Measurements from ENCODE around the gene EGFR. TPM values are rescaled to one million over a fixed set of nuclear protein-coding genes. Genes with fewer than 3 reads are reported as not detected.
A peak's percentile ranks its signal among the peaks of the same experiment; 100 is the strongest.

The EGFR gene
- total RNA-seq, 2 donors from 2014 or later = 78.3 to 112 TPM

GRCh38 chr7:55071411-55072175 is 52.8 kb downstream of the EGFR start:
- no peak for TF ChIP-seq CTCF (IDR thresholded peaks at IDR 0.05)
- no peak for TF ChIP-seq POLR2A (IDR thresholded peaks at IDR 0.05)
- TF ChIP-seq POLR2AphosphoS5 (IDR thresholded peaks at IDR 0.05) = no peak
- 71% methylated on average over 6 of the region's 7 CpGs for WGBS

GRCh38 chr7:55072251-55072650 is 53.4 kb downstream of the EGFR start:
- Histone ChIP-seq H3K4me1 (replicated peaks) (peaks cover 8% of the 10 kb centered on the region), H3K36me3 (no peaks in the 10 kb centered on the region), H3K27ac (no peak overlapping the region), H3K4me3 (no peak overlapping the region), H3K27me3 (replicated peaks; ENCODE audit: insufficient read depth) (no peaks in the 10 kb centered on the region), H3K9me3 (no peaks in the 10 kb centered on the region)
- DNase-seq (ENCODE audit: low spot score) = no peak
- TF ChIP-seq POLR2AphosphoS5 (IDR thresholded peaks at IDR 0.05) (no peak), CTCF (IDR thresholded peaks at IDR 0.05) (no peak), POLR2A (IDR thresholded peaks at IDR 0.05) (no peak)
- intact Hi-C loops (cut with DNase I) = loop anchor here (5.0 kb wide), 1 partner anchor 60 kb away; no protein-coding TSS in a partner anchor
- 58% methylated on average over 4 of the region's 4 CpGs for WGBS

More at GRCh38 chr7:55071411-55072175, 52.8 kb downstream of the EGFR start:
- DNase-seq (ENCODE audit: low spot score) = no peak
- no peak overlapping the region for H3K4me3 ChIP-seq
- H3K9me3 ChIP-seq = no peaks in the 10 kb centered on the region
- no peaks in the 10 kb centered on the region for H3K27me3 ChIP-seq (replicated peaks; ENCODE audit: insufficient read depth)
- no peak overlapping the region for H3K27ac ChIP-seq
- H3K36me3 ChIP-seq = no peaks in the 10 kb centered on the region
- H3K4me1 ChIP-seq (replicated peaks) = peaks cover 8% of the 10 kb centered on the region
- intact Hi-C loops (cut with DNase I) = loop anchor here (5.0 kb wide), 1 partner anchor 61 kb away; no protein-coding TSS in a partner anchor

GRCh38 chr7:55073051-55073511 is 54.3 kb downstream of the EGFR start:
- intact Hi-C loops (cut with DNase I) = loop anchor here (5.0 kb wide), 1 partner anchor 59 kb away; no protein-coding TSS in a partner anchor

GRCh38 chr7:55073976-55074528 is 55.2 kb downstream of the EGFR start:
- no peak for TF ChIP-seq CTCF (IDR thresholded peaks at IDR 0.05)
- TF ChIP-seq POLR2A (IDR thresholded peaks at IDR 0.05) = no peak
- peak; percentile 44 for TF ChIP-seq POLR2AphosphoS5 (IDR thresholded peaks at IDR 0.05)
- Histone ChIP-seq H3K9me3 (no peaks in the 10 kb centered on the region), H3K27ac (peak overlapping the region; percentile 11 to 23), H3K4me3 (no peak overlapping the region), H3K4me1 (replicated peaks) (peaks cover 8% of the 10 kb centered on the region), H3K27me3 (replicated peaks; ENCODE audit: insufficient read depth) (no peaks in the 10 kb centered on the region), H3K36me3 (no peaks in the 10 kb centered on the region)
- intact Hi-C loops (cut with DNase I) = loop anchor here (5.0 kb wide), 1 partner anchor 58 kb away; no protein-coding TSS in a partner anchor
- DNase-seq (ENCODE audit: low spot score) = peak; percentile 32
- WGBS = 48% methylated on average over 13 of the region's 13 CpGs

More at GRCh38 chr7:55073051-55073511, 54.3 kb downstream of the EGFR start:
- no peak for TF ChIP-seq CTCF (IDR thresholded peaks at IDR 0.05)
- TF ChIP-seq POLR2AphosphoS5 (IDR thresholded peaks at IDR 0.05) = no peak
- TF ChIP-seq POLR2A (IDR thresholded peaks at IDR 0.05) = no peak
- DNase-seq (ENCODE audit: low spot score) = no peak
- 81% methylated on average over 4 of the region's 4 CpGs for WGBS
- Histone ChIP-seq H3K4me3 (no peak overlapping the region), H3K9me3 (no peaks in the 10 kb centered on the region), H3K4me1 (replicated peaks) (peaks cover 8% of the 10 kb centered on the region), H3K27me3 (replicated peaks; ENCODE audit: insufficient read depth) (no peaks in the 10 kb centered on the region), H3K27ac (no peak overlapping the region), H3K36me3 (no peaks in the 10 kb centered on the region)

Measured in prostate gland (tissue), 2 donors.